ENCODE data around the gene GPS1.

The GPS1 gene

DNA sequence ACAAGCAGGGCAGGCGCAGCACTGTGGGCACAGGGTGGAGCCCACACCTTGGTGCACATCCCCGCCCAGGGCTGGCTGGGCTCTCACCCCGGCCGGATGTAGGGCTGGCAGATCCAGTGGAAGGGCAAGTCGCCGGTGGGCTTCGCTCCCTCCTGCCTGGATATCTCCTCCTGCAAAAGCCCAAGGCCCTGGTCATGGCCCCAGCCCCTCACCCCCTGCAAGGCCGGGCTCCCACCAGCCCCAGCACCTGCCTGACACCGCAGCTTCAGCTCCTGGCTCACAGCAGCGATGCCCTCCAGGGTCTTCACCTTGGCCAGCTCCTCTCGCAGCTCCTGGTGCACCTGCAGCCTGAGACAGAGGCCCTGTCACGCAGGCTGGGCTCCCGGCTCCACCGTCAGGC is 8.9 kb downstream of the GPS1 start:
- no peak for DNase-seq

GRCh38 chr17:82061047-82061925 is 9.6 kb downstream of the GPS1 start:
- no peak for DNase-seq

DNA sequence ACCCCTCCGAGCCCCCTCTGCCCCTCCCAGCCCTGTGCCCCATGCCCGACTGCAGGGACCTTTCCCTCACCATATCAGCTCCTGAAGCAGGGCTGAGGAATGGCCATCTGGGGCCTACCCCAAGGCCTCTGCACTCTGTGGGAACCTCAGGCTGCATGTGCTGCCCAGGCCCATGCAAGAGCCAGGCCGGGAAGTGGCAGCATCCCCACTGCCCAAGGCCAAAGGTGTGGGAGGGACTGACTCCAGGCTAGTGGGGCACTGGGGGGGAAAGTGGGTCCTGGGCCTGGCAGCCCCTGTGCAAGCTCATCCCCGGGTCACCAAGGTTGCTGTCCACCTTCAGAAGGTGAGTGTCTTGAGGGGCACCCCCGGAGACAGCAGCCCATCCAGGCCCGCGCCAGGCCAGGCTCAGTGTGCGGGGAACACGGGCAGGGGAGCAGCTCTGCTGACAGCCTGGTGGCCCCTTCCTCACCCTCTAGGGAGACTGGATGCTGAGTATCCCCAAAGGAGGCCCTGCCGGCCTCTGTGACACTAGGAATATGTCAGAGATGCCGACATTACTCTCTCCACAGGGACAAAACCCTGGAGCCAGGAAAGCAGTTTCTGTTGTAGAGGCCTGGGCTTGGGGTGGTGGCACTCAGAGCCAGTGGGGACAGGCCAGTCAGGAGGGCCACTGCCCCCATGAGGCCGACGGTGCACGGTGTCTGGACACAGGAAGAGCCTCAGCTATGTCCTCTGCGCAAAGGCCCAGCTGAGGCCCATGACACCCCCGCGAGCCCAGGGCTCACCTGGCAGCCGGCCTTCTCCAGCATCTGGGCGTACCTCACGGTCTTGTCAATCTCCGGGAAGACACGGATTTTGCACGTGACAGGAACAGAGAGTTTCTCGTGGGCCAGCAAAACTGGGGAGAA is 10.6 kb downstream of the GPS1 start:
- DNase-seq = no peak

- DNase-seq = no peak
These were observed 11.3 kb downstream of the GPS1 start for GRCh38 chr17:82062984-82063368.

DNA sequence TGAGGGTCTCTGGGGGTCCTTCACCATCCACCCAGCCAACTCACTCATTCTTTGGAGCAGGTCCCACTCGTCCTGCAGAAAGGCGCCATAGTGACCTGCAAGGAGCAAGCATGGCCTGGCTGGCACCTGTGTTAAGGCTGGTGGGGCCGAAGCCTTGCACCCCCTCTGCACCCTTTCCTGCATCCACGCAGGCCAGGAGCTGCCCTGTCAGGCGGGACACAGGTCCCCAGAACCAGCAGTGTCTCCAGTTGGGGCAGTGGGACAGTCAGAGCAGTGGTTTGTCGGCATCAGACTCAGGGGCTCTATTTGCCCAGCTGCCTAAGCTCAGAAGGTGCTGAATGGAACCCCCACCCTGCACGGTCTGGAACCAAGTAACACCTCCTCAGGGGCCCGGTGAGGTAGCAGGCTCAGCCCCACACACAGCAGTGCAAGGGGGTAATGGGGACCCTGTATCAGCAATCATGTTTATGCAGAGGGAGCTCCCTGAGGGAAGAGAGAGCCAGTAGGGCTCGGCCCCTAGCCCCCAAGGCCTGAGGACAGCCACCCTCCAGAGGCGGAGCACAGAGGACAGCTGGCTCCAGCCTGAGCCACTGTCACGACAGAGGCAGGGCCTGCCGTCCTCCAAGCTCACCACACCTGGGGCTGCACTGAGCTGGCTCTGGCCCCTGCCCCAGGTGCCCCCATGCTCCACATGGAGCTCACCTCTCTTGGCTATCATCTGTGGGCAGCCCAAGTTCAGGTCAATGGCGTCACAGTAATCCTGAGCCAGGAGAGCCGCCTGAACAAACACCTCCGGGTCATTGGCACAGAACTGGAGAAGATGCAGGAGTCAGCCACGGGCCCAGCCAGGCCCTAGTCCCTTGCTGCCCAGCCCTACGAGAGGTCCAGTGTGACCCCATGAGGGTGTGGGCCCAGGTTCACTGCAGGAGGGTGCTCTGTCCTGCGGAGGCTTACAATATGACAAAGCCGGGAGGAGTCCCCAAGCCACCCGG is 12.0 kb downstream of the GPS1 start:
- no peak for DNase-seq

DNA sequence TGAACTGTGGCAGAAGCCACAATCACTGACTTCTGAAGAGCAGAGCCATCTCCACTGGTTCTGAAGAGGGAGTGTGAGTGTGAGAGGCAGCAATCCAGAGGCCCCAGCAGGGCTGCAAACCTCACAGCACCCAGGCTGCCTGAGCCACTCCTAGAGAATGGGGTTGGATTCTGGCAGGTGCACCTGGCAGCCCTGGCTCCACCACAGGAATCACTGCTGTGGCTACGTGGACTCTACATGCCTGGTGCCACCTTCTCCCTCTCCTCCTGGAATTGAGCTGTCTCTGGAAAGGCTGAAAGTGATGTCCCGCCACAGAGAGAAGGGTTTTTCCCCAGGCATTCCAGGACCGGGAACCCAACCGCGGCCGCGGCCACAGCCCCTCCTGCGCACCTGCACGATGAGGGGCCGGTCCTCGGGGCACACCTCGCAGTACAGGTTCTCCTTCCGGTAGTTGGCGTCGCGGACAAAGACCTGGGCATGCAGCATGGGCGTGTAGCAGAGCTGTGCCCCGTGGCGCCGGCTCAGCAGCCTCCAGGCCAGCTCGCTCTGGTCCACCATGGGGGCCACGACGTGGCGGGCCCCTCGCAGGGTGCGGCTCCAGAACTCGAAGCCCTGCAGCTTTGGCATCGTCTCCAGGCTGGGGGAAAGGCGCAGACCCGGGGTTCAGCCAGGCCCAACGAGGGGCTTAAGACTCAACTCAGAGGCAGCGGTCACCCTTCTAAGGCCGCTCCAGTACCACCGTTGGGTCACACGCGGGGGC is 12.9 kb downstream of the GPS1 start:
- no peak for DNase-seq

DNA sequence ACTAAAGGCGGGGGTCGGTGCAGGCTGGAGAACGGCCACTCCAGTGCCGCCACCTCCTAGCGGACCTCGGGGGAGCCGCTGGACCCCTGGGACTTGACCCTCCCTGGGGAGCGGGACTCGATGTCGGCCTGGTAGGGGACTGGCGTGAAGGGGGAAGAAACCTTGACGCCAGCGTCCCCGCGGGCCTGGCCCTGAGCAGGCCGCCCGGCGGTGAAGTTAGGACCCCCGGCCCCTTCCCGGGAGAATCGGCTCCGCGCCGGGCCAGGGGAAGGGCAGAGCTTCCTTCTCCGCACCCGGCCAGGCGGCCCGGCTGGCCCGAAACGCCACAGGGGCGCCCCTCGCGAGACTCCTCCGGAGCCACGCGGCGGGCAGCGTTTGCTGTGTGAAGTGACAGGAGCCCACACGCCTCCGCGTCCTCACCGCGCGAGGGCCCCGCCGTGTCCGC is 13.5 kb downstream of the GPS1 start:
- no peak for DNase-seq

GRCh38 chr17:82065638-82066303 is 14.1 kb downstream of the GPS1 start, which contains the start of gene DUS1L:
Gene DUS1L, minus strand, starts transcription at chr17:82065804. Its CDS starts 745 bp downstream, at chr17:82065059.
- peak; percentile 21 for DNase-seq

DNA sequence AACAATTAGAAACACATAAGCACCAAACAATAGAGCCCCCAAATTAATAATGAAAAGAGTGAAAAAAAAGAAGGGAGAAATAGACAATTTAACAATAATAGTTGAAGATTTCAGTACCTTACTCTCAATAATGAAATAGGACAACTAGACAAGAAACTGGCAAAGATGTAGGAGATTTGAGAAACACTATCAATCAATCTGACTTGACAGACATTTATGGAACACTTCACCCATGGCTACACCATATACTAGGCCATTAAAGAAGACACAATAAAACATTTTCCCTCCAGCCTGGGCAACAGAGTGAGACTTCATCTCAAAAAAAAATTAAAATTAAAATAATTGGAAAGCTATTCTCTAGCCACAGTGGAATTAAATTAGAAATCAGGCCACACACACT is 18.9 kb downstream of the GPS1 start:
- DNase-seq = no peak

DNA sequence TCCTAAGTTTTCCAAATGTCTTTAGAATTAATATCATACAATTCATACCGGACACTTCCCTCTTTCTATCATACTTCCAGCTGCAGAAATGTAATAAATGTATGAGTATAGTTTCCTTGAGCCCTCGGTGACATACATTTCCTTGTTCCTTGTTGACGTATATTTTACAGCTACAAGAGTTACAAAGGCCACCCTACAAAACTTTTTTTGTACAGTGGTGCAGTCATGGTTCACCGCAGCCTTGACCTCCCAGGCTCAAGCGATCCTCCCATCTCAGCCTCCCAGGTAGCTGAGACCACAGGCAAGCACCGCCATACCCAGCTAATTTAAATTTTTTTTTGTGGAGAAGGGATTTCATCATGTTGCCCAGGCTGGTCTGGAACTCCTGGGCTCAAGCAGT is 21.1 kb downstream of the GPS1 start:
- no peak for DNase-seq

GRCh38 chr17:82073446-82073845 is 21.7 kb downstream of the GPS1 start:
- DNase-seq = no peak

- no peak for DNase-seq
These were observed 24.5 kb downstream of the GPS1 start for GRCh38 chr17:82076018-82076784.

DNA sequence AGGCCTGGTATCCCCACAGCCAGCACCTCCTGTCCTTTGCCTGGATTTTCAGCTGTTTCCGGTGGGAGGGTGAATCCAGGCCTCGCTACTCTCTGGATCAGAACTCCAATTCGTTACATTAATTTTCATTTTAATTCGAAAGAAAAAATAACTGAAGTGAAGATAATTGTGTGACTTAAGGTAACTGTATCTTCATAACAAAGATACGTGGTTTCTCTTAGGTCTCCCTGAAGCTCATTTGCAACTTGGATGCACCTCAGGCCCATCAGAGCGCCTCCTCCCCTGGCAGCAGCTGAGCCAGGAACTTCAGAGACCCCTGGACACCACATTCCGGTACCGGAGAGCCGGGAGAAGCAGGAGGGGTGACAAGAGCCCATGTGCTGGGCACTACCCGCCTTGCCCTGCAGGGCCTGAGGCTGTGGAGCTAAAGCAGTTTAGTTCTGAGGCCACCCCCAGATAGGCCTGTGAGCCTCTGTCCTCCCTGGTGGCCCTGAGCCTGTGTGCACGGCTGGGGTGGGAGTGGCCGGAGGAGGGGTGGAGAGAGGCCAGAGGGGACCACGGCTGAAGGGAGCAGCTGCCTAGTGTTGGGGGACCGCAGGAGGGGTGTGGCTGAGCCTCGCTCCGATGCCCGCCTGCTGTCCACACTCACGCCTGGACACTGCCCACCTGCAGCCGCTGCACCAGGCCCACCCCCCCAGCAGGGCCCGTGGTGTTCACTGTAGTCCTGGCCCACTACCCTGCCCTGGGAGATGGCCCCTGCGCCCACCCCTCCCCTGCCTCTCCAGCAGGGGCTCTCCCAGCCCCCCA is 25.3 kb downstream of the GPS1 start:
- no peak for DNase-seq

DNA sequence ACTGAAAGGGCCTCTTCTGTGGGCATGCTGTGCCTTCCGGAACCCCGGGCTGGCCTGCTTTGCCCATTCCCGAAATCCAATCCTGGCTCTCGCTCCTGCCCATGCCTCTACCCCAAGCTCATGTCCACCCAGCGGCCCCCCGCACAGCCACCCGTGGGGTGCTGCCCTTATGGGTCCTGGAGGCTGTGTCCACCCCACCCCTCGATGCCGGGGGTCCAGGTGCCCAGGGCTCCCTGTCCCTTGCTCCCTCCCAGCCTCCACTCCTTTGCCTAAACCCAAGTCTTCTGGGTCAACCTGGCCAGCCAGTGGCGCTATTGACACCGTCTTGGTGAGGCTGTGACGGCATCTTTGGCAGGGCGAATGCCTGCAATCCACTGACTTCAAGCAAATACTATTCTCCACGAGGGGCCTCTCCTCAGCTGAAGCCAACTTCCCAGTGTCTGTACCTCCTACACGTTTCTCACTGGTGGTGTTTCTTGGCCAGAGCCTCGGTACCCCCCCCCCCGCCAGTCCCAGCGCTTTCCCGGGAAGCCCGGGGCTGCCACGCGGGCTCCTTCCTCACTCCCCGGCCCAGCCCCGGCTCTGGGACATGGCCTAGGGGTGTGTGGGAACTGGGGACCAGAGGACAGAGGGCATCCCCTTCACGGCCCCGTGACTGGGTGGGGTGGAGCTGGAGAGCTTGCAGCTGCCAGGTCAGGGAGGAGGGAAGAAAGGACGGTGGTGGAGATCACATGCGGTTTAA is 26.1 kb downstream of the GPS1 start:
- DNase-seq = no peak

- DNase-seq = no peak
These were observed 26.7 kb downstream of the GPS1 start for GRCh38 chr17:82078433-82078832.

GRCh38 chr17:82079001-82079677 is 27.4 kb downstream of the GPS1 start:
- DNase-seq = no peak

- no peak for DNase-seq
These were observed 28.5 kb downstream of the GPS1 start for GRCh38 chr17:82080048-82080788.
